HepG2 (cell line): Measurements from ENCODE around the gene TRAF4. TPM values are rescaled to one million over a fixed set of nuclear protein-coding genes. Genes with fewer than 3 reads are reported as not detected.

Source experiments
- CC2D1A ChIP-seq: sonication (generic); formaldehyde crosslinking; IDR thresholded peaks from 2 replicates; pipeline ENCODE4 v1.8.1; 2023; ENCODE audit warnings: mild to moderate bottlenecking, missing genetic modification reagents
- CERS6 ChIP-seq: sonication (generic); formaldehyde crosslinking; IDR thresholded peaks from 2 replicates; pipeline ENCODE4 v1.5.0; 2020; ENCODE audit warnings: missing genetic modification reagents
- E2F5 ChIP-seq: sonication (generic); formaldehyde crosslinking; conservative IDR thresholded peaks from 2 replicates; pipeline ENCODE4 v1.4.0; 2020; ENCODE audit warnings: missing genetic modification reagents
- ETS1 ChIP-seq: sonication (generic); formaldehyde crosslinking; IDR thresholded peaks from 2 replicates; pipeline ENCODE4 v1.4.0; 2020; ENCODE audit warnings: missing genetic modification reagents
- FOXK1 ChIP-seq: sonication (generic); formaldehyde crosslinking; IDR thresholded peaks from 2 replicates; pipeline ENCODE4 v1.4.0; 2020; ENCODE audit warnings: low read depth, missing genetic modification reagents, borderline replicate concordance
- GFI1 ChIP-seq: sonication (generic); formaldehyde crosslinking; IDR thresholded peaks from 2 replicates; pipeline ENCODE4 v1.5.0; 2020; ENCODE audit warnings: missing genetic modification reagents, mild to moderate bottlenecking, borderline replicate concordance
- GZF1 ChIP-seq: sonication (generic); formaldehyde crosslinking; IDR thresholded peaks from 2 replicates; pipeline ENCODE4 v1.5.1; 2020; ENCODE audit warnings: mild to moderate bottlenecking, missing genetic modification reagents
- HES4 ChIP-seq: sonication (generic); formaldehyde crosslinking; IDR thresholded peaks from 2 replicates; pipeline ENCODE4 v1.9.0; 2021; ENCODE audit warnings: mild to moderate bottlenecking, missing genetic modification reagents, borderline replicate concordance
- IKZF4 ChIP-seq: sonication (generic); formaldehyde crosslinking; IDR thresholded peaks from 2 replicates; pipeline ENCODE4 v1.5.1; 2020; ENCODE audit warnings: borderline replicate concordance, mild to moderate bottlenecking, low read depth, missing genetic modification reagents; ENCODE audit errors: not compliant biosample characterization
- JARID2 ChIP-seq: sonication (generic); formaldehyde crosslinking; IDR thresholded peaks from 2 replicates; pipeline ENCODE4 v1.8.1; 2023; ENCODE audit warnings: missing genetic modification reagents, inconsistent platforms; ENCODE audit not compliant: insufficient replicate concordance
- LBX2 ChIP-seq: sonication (generic); formaldehyde crosslinking; IDR thresholded peaks from 2 replicates; pipeline ENCODE4 v1.5.0; 2020; ENCODE audit warnings: missing genetic modification reagents, mild to moderate bottlenecking, borderline replicate concordance
- MAZ ChIP-seq, 2 experiments: sonication (generic) in 1 of 2; formaldehyde crosslinking in 1 of 2; IDR thresholded peaks; 2 replicates each; pipeline versions ENCODE4 v1.5.0 to v1.6.1; 2012 to 2020; ENCODE audit warnings: low read depth in 2 of 2, mild to moderate bottlenecking in 2 of 2, borderline replicate concordance in 1 of 2, improper control_type of control experiment in 1 of 2, low read length in 1 of 2, missing genetic modification reagents in 1 of 2, moderate library complexity in 1 of 2
- MYPOP ChIP-seq: sonication (generic); formaldehyde crosslinking; IDR thresholded peaks from 2 replicates; pipeline ENCODE4 v1.8.1; 2023; ENCODE audit warnings: mild to moderate bottlenecking, moderate library complexity, missing genetic modification reagents
- PHF5A ChIP-seq: IDR thresholded peaks from one replicate; pipeline ENCODE4 v1.6.1; 2018; ENCODE audit warnings: low read depth, missing genetic modification reagents; ENCODE audit not compliant: unreplicated experiment
- PITX1 ChIP-seq: sonication (generic); formaldehyde crosslinking; IDR thresholded peaks from 2 replicates; pipeline ENCODE4 v1.5.1; 2020; ENCODE audit warnings: mild to moderate bottlenecking, missing genetic modification reagents
- RCOR2 ChIP-seq: IDR thresholded peaks from 2 replicates; pipeline ENCODE4 v1.6.1; 2016; ENCODE audit warnings: missing biosample characterization, missing genetic modification reagents
- RELA ChIP-seq: sonication (generic); formaldehyde crosslinking; IDR thresholded peaks from 2 replicates; pipeline ENCODE4 v1.4.0; 2020; ENCODE audit warnings: missing genetic modification reagents
- RXRA ChIP-seq: sonication (generic); formaldehyde crosslinking; IDR thresholded peaks from 2 replicates; pipeline ENCODE4 v1.5.1; 2020; ENCODE audit warnings: missing genetic modification reagents
- ZBTB1 ChIP-seq: sonication (generic); formaldehyde crosslinking; IDR thresholded peaks from 2 replicates; pipeline ENCODE4 v1.4.0; 2020; ENCODE audit warnings: missing genetic modification reagents, borderline replicate concordance
- ZC3H13 ChIP-seq: sonication (generic); formaldehyde crosslinking; IDR thresholded peaks from 2 replicates; pipeline ENCODE4 v1.8.1; 2023; ENCODE audit warnings: mild to moderate bottlenecking, missing genetic modification reagents, moderate library complexity
- ZFX ChIP-seq: sonication (generic); formaldehyde crosslinking; IDR thresholded peaks from 2 replicates; pipeline ENCODE4 v1.4.0; 2020; ENCODE audit warnings: mild to moderate bottlenecking, low read depth, missing genetic modification reagents, moderate library complexity
- ZMYM2 ChIP-seq: sonication (generic); formaldehyde crosslinking; IDR thresholded peaks from 2 replicates; pipeline ENCODE4 v1.8.0; 2022; ENCODE audit warnings: mild to moderate bottlenecking, missing genetic modification reagents
- ZNF768 ChIP-seq: sonication (generic); formaldehyde crosslinking; IDR thresholded peaks from 2 replicates; pipeline ENCODE4 v1.4.0; 2020; ENCODE audit warnings: missing genetic modification reagents
- ZNF788 ChIP-seq: sonication (generic); formaldehyde crosslinking; IDR thresholded peaks from 2 replicates; pipeline ENCODE4 v1.5.0; 2020; ENCODE audit warnings: mild to moderate bottlenecking, missing genetic modification reagents, borderline replicate concordance
- polyA plus RNA-seq, 8 experiments: library from polyadenylated mRNA; depleted of rRNA in 3 of 8; stranded (reverse) in 7 of 8; unstranded in 1 of 8; fragments of >200 nt; fragmentation: Illumina TruSeq in 4 of 8; extraction: Trizol in 4 of 8; gene quantifications; 2 replicates each; pipeline versions ENCODE4 v1.2.1 to v1.2.3, GENCODE V29; 2011 to 2016; ENCODE audit warnings: low read depth in 4 of 8, missing spikeins in 1 of 8, mixed read lengths in 1 of 8; ENCODE audit not compliant: insufficient read depth in 1 of 8
- total RNA-seq, 5 experiments: library from RNA; depleted of rRNA; stranded (reverse); fragments of >200 nt; fragmentation: Illumina TruSeq; extraction: Trizol; gene quantifications; 2 replicates each; pipeline ENCODE4 v1.2.3, GENCODE V29; 2016; ENCODE audit warnings: low read depth in 1 of 5

TRAF4 gene
- total and polyA plus RNA-seq, 2 of the 13 experiments (the other 11 are each of a cell fraction or from before 2014, with no cell fraction given) = 86.0 to 89.9 TPM

GRCh38 chr17:28728364-28729200 lies 15.2 kb upstream of the TRAF4 start, which contains the start of gene NEK8 (continued):
- peak; percentile 22; the same call in 1 of the 2 replicates for TF ChIP-seq GFI1
- no peak for TF ChIP-seq JARID2
- no peak for TF ChIP-seq FOXK1
- TF ChIP-seq IKZF4 (CRISPR knock-in tag) = no peak
- peak; percentile 30; the same call in 1 of the 2 replicates for TF ChIP-seq ZNF768 (CRISPR knock-in tag)
- TF ChIP-seq ETS1 (CRISPR knock-in tag) = no peak
- peak; percentile 78; the same call in 1 of the 2 replicates for TF ChIP-seq ZNF788
- no peak for TF ChIP-seq RCOR2
- no peak for TF ChIP-seq CERS6 (CRISPR knock-in tag)
- no peak for TF ChIP-seq CC2D1A (CRISPR knock-in tag)
- peak; percentile 45; the same call in 1 of the 2 replicates for TF ChIP-seq RXRA (CRISPR knock-in tag)
- TF ChIP-seq ZFX = peak; percentile 87
- TF ChIP-seq MAZ (IDR thresholded peaks at IDR 0.05; ENCODE audit: borderline replicate concordance, low read depth, low read length) = no peak
- peak; percentile 66 for TF ChIP-seq MAZ (CRISPR knock-in tag; IDR thresholded peaks at IDR 0.05; ENCODE audit: low read depth)
- TF ChIP-seq HES4 (CRISPR knock-in tag) = peak; percentile 79; the same call in 1 of the 2 replicates
- TF ChIP-seq ZC3H13 = no peak
- no peak for TF ChIP-seq GZF1
- 0 out of 2 replicates have a peak, but pooled peaks have one; percentile 30 for TF ChIP-seq LBX2 (CRISPR knock-in tag)
- 0 out of 2 replicates have a peak, but pooled peaks have one; percentile 2 for TF ChIP-seq MYPOP (CRISPR knock-in tag)
- TF ChIP-seq PHF5A (CRISPR knock-in tag) = peak; percentile 6
- TF ChIP-seq ZMYM2 (CRISPR knock-in tag) = peak; percentile 72; the same call in 1 of the 2 replicates
- 0 out of 2 replicates have a peak, but pooled peaks have one; percentile 25 for TF ChIP-seq RELA (CRISPR knock-in tag)
- TF ChIP-seq E2F5 = no peak
- TF ChIP-seq ZBTB1 (CRISPR knock-in tag) = no peak
- no peak; the same call in 1 of the 2 replicates for TF ChIP-seq PITX1
